Measurements from ENCODE around the gene WDR18.
A peak's percentile ranks its signal among the peaks of the same experiment; 100 is the strongest.
"Not testable (repeated sequence)": the region's sequence is repeated elsewhere in the genome, so short reads cannot be mapped to it uniquely, and the experiment has no call there.

Gene WDR18

DNA sequence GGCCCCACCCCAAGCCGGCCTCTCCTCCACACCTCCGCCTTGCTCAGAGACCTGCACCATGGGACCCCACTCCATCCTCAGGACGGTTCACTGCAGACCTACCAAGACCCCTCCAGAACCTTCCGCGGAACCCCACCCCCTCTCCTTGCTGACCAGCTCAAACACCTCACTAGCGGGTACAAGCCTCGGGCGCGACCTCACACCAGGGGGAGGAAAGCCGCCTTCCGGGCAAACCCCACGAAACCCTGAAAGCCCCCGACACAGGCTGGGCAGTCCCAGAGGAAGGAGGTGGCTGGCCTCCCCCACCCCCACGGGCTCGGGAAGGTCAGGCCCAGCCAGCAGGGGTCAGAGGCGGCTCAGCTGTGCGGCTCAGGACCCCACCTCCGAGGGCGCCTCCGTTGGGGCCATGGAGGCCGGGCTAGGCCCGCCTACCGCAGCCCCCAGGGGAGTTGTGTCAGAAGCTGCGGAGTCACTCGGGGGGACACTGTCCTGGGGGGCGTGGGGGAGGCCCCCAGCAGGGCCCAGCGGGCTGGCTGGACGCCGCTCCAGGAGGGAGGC, 25.9 kb downstream of the WDR18 start:
- DNase-seq = no peak

GRCh38 chr19:1010586-1011510, 26.7 kb downstream of the WDR18 start:
- no peak for DNase-seq

DNA sequence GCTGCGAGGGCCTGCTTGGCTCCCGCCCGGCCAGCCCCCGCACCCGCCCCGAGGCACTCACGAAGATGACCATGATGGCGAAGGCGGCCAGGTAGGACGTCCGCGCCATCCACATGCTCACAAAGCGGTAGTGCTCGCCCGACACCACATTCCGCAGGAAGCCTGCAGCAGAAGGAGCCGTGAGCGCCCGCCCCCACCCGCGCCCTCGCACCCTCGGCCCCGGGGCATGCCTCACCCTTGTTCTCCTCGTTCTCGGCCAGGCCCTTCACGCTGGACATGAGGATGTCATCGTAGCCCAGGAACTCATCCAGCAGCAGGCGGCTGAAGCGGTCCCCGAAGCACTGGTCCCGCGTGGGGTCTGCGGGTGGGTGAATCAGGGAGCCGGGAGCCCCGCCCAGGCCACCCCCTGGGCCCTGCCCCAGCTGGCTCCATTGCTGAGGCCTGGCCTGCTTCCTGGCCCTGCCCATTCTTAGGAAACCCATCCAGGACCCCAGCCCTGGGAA, 27.7 kb downstream of the WDR18 start:
- DNase-seq = no peak

DNA sequence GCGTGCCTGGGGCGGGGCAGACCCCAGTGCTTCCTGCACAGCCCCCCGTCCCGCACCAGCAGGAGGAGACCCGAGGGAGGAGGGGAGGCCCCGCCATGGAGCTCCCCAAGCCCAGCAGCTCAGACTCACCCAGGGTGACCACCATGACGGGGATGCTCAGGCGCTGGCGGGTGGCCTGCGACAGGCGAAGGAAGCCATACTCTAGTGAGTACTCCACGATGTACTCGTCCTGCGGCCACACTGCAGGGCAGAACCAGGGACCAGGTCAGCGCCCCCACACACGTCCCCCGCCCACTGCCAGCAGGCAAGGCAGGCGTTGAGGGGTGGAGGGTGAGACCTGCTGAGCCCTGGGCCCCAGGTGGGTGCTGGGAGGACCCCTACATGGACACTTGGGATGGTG, 28.2 kb downstream of the WDR18 start:
- DNase-seq = no peak

GRCh38 chr19:1013218-1013617, 29.1 kb downstream of the WDR18 start:
- DNase-seq = no peak

- no peak for DNase-seq
Measured at GRCh38 chr19:1014161-1015060, 30.3 kb downstream of the WDR18 start.

GRCh38 chr19:1015061-1015781, 31.1 kb downstream of the WDR18 start:
- no peak for DNase-seq

DNA sequence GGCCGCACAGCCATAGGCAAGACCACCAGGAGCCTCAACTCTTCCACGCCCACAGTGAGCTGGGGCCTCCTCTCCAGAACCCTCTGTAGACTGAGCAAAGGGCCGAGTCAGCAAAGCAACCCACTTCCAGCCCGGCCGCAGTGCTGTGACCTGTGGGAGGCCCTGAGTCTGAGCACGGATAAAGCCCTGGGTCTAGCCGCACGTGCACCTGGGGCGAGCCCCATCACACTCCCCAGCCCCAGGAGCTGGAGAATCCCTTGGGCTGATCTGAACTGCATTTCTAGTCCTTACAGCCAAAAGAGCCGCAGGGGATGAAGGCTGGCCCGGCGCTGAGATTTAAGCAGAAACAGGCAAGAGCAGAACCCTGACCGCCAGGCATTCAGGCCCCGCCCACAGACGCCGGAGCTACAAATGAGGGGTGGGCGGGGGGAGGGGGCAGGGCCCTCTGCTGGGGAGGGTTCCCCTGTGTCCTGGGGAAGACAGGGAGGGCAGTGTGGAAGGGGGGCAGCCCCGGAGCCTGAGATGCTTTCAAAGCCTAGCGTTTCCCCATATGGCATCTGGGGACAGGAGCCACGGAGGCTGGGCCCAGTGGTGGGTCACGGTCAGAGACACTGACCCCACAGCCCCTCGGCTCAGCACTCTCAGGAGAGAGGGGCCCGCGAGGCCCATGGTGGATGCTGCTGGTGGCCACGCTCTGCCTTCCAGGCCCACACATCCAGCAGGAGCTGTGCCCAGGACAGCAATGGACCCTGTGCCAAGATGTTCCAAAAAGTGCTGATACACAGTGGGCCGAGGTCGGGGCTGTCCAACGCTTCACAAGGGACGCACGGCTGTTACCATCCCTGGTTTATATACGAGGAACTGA, 31.9 kb downstream of the WDR18 start:
- DNase-seq = no peak

DNA sequence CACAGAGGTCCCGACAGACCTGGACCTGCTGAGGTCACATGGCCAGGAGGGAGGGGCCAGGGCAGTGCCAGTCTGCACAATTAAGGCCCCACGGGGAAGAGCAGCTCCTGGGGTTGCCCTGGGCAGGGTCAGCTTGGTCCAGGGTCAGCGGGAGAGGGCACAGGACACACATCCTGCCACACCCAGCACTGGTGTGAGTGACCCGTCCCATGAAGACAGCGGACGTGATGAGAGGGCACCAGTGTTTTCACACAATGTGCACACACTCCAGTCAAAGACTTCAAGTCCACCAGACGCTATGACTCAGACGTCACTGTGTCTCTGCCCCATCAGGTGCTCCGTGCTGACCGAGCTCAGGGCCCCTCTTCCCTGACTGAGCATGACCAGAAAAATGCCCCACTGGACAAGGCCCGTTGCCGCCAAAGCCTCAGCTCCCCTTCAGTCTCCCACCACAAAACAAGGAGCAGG, 32.5 kb downstream of the WDR18 start:
- DNase-seq = no peak

GRCh38 chr19:1017115-1017905, 33.2 kb downstream of the WDR18 start:
- DNase-seq = no peak

DNA sequence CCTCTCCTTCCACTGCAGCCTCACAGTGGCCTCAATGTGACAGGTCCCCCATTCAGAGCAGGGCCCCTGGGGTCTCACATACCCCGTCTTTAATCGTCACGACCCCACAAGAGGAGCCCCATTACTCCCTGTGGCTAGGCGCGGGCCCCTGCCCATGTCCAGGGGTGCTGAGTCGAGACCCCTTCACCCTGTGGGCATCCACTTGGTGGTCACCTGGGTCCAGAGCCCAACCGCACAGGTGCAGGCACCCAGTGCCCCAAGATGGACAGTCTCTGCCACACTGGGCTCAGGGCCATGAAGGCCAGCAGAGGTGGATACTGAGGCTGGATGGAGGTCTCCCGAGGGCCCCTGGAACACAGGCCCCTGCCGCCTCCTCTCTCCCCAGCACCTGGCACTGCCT, 33.8 kb downstream of the WDR18 start:
- no peak for DNase-seq

DNA sequence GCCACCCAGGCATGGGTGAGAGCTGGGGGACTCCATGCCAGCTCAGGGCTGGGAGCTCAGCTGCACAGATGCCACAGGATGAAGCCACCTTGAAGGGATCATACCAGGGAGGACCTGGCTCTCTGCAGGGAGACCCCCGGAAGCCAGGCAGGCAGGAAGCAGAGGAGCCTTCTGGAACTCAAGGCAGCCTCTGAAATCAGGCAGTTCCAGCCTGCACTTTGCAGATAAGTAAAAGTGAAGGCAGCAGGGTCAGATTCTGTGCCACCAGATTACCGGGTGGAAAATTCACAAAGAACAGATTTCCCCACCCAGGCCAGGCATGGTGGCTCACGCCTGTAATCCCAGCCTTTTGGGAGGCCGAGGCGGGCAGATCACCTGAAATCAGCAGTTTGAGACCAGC, 34.2 kb downstream of the WDR18 start:
- no peak for DNase-seq

- DNase-seq = no peak
Measured at GRCh38 chr19:1018932-1019615, 34.9 kb downstream of the WDR18 start.

DNA sequence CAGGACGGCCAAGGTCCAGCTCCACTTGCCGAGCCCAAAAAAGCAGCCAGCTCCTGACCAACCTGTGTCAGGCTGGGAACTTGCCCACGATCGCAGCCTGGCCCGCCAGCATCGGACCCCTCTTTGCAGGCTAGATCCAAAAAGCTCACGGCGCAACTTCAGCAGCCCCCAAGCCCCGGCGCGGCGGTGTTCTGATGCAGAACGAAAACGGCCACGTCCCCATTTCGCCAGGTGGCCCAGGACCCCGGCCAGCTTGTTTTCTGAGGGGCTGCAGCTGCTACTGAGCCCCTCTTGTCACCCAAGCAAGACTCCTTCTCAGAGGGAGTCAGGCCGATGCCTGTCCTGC, 35.4 kb downstream of the WDR18 start:
- no peak for DNase-seq

DNA sequence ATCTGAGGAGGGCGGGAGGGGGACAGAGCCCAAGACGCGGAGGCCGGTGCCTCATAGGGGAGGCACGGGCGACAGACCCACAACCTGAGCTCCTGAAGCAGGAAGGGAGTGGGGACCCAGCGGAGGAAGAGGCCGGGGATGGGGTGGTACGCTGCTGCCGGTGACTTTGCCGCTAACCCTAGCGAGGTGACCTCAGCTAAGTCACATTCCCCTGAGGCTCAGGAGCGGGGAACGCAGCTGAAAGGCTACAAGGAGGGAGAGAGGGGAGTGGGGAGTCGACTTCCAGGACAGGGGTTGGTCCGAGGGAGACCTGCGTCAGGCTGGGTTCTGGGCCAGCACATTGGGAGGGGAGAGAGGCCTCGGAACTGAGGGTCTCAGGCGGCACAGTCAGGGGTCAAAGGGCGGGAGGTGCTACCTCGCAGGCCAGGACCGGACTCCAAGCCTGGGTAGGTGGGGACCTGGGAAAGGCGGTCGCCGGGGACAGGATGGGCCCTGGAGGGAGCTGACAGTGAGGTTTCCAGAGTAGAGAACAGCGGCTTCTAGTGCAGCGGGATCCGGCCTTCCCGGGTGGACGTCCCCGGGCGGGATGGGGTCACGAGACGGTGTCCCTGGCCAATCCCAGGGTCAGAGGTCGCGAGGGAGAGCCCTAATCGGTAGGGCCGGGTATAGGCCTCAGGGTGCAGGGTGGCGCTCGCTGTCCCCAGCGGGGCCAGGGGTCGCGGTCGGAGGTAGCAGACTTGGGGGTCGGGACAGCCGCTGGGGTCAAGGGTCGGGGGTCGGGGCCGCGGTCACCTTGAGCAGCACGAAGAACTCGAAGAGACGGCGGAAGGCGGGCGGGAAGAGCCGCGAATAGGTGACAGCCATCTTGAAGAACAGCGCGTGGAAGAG, 36.1 kb downstream of the WDR18 start:
- DNase-seq = no peak

GRCh38 chr19:1020868-1021425, 36.8 kb downstream of the WDR18 start, which contains the start of gene TMEM259:
Gene TMEM259, minus strand, starts transcription at chr19:1021123. Its CDS starts 127 bp downstream, at chr19:1020996.
- peak; percentile 91 for DNase-seq

DNA sequence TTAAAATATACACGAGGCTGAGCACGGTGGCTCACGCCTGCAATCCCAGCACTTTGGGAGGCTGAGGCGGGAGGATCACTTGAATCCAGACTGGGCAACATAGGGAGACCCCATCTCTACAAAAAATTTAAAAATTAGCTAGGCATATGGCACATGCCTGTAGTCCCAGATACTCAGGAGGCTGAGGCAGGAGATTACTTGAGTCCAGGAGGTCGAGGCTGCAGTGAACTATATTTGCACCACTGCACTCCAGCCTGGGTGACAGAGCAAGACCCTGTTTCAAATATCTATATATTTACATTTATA, 39.7 kb downstream of the WDR18 start:
- not testable (repeated sequence) for DNase-seq

DNA sequence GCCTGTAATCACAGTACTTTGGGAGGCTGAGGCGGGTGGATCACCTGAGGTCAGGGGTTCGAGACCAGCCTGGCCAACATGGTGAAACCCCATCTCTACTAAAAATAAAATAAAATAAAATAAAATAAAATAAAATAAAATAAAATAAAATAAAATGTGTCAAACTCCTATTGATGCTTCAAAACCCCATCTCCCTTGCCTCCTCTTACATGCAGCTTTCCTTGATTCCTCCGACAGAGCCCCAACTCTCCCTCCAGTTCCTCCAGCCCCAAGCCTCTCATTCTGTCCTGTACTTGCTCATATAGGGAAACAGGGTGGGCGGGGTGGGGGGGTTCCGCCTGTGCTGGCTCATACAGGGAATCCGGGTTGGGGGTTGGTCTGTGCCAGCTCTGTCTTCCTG, 40.9 kb downstream of the WDR18 start:
- DNase-seq = not testable (repeated sequence)
